ENCODE data around the gene GABARAPL1. TPM values are rescaled to one million over a fixed set of nuclear protein-coding genes. Genes with fewer than 3 reads are reported as not detected.

GABARAPL1 gene
- total RNA-seq, 6 donors from 2014 or later = 88.9 to 114 (median 97.9) TPM

Other genes starting within 250 kb of the GABARAPL1 start
- gene CLEC12A, start 241.5 kb upstream of the GABARAPL1 start, total RNA-seq = 10 to 100 TPM in 3 of 6 donors, 1 to 10 TPM in 3; 3.1 to 63.5 (median 9.2) TPM
- gene CLEC1B, start 213.8 kb upstream of the GABARAPL1 start, total RNA-seq = 1 to 10 TPM in 2 of 6 donors, under 1 TPM in 2, not detected in 2; 0.23 to 1.4 (median 0.68) TPM
- 1 to 10 TPM in 3 of 6 donors, under 1 TPM in 2, not detected in 1; 0.55 to 2.7 (median 1.1) TPM for gene CLEC12B, start 202.2 kb upstream of the GABARAPL1 start, total RNA-seq
- under 1 TPM in 3 of 6 donors, not detected in 3; 0.31 to 0.89 (median 0.57) TPM for gene CLEC9A, start 182.2 kb upstream of the GABARAPL1 start, total RNA-seq
- gene CLEC1A, start 113.9 kb upstream of the GABARAPL1 start, total RNA-seq = 10 to 100 TPM in 1 of 6 donors, 1 to 10 TPM in 5; 3.9 to 13.0 (median 6.3) TPM
- 10 to 100 TPM; 17.4 to 87.8 (median 28.1) TPM for gene CLEC7A, start 82.7 kb upstream of the GABARAPL1 start, total RNA-seq
- gene OLR1, start 40.7 kb upstream of the GABARAPL1 start, total RNA-seq = 100 to 1,000 TPM in 4 of 6 donors, 10 to 100 TPM in 2; 51.2 to 163 (median 113) TPM
- 1 to 10 TPM in 3 of 6 donors, under 1 TPM in 2, not detected in 1; 0.55 to 2.7 (median 1.1) TPM for gene TMEM52B, start 33.8 kb upstream of the GABARAPL1 start, total RNA-seq
- gene KLRD1, start 95.0 kb downstream of the GABARAPL1 start, total RNA-seq = 10 to 100 TPM in 1 of 6 donors, 1 to 10 TPM in 5; 4.7 to 10.9 (median 6.6) TPM
- gene KLRK1, start 177.2 kb downstream of the GABARAPL1 start, total RNA-seq = 10 to 100 TPM in 2 of 6 donors, 1 to 10 TPM in 4; 4.3 to 15.1 (median 8.1) TPM
- gene KLRC4, start 196.9 kb downstream of the GABARAPL1 start, total RNA-seq = 1 to 10 TPM in 4 of 6 donors, under 1 TPM in 1, not detected in 1; 0.51 to 4.2 (median 3.0) TPM
- 1 to 10 TPM in 1 of 6 donors, not detected in 5; 1.1 TPM for gene KLRC3, start 207.7 kb downstream of the GABARAPL1 start, total RNA-seq
- gene KLRC2, start 223.1 kb downstream of the GABARAPL1 start, total RNA-seq = 1 to 10 TPM in 5 of 6 donors, under 1 TPM in 1; 0.88 to 9.7 (median 2.3) TPM
- gene KLRC1, start 240.5 kb downstream of the GABARAPL1 start, total RNA-seq = 1 to 10 TPM in 5 of 6 donors, under 1 TPM in 1; 0.72 to 3.8 (median 1.2) TPM